Ishikawa (cell line): ENCODE results near the gene OSCP1.

ENCODE experiments used
- CEBPB ChIP-seq: IDR thresholded peaks from 2 replicates; pipeline ENCODE4 v1.6.1; 2012
- CREB1 ChIP-seq: IDR thresholded peaks from 2 replicates; pipeline ENCODE4 v1.6.1; 2012; ENCODE audit warnings: low read depth
- EGR1 ChIP-seq: IDR thresholded peaks from 2 replicates; pipeline ENCODE4 v1.6.1; 2012
- EP300 ChIP-seq: IDR thresholded peaks from 2 replicates; pipeline ENCODE4 v1.6.1; 2012; ENCODE audit warnings: borderline replicate concordance
- FOXM1 ChIP-seq: IDR thresholded peaks from 2 replicates; pipeline ENCODE4 v1.6.1; 2012; ENCODE audit warnings: low read depth, borderline replicate concordance
- MAX ChIP-seq: IDR thresholded peaks from 2 replicates; pipeline ENCODE4 v1.6.1; 2012
- NFIC ChIP-seq: IDR thresholded peaks from 2 replicates; pipeline ENCODE4 v1.6.1; 2012
- RAD21 ChIP-seq: IDR thresholded peaks from 2 replicates; pipeline ENCODE4 v1.6.1; 2012; ENCODE audit warnings: low read depth
- REST ChIP-seq: IDR thresholded peaks from 2 replicates; pipeline ENCODE4 v1.6.1; 2012; ENCODE audit warnings: low read depth, mild to moderate bottlenecking
- TAF1 ChIP-seq: IDR thresholded peaks from 2 replicates; pipeline ENCODE4 v1.6.1; 2012; ENCODE audit warnings: low read depth, mild to moderate bottlenecking
- TCF12 ChIP-seq: IDR thresholded peaks from 2 replicates; pipeline ENCODE4 v1.6.1; 2012; ENCODE audit warnings: low read depth
- TEAD4 ChIP-seq: IDR thresholded peaks from 2 replicates; pipeline ENCODE4 v1.6.1; 2012
- USF1 ChIP-seq: IDR thresholded peaks from 2 replicates; pipeline ENCODE4 v1.6.1; 2012
- YY1 ChIP-seq: IDR thresholded peaks from 2 replicates; pipeline ENCODE4 v1.6.1; 2012; ENCODE audit warnings: low read depth
- ZBTB7A ChIP-seq: IDR thresholded peaks from 2 replicates; pipeline ENCODE4 v1.6.1; 2012; ENCODE audit warnings: low read depth

OSCP1 gene

GRCh38 chr1:36471830-36472641 lies 21.8 kb upstream of the OSCP1 start:
- TF ChIP-seq ZBTB7A (no peak), YY1 (no peak), TEAD4 (no peak), USF1 (no peak), REST (no peak), TCF12 (no peak), NFIC (no peak), TAF1 (no peak), CREB1 (no peak), MAX (no peak), EGR1 (no peak)

- TF ChIP-seq YY1 (no peak), RAD21 (no peak), TEAD4 (no peak), NFIC (no peak), REST (no peak), CREB1 (no peak), CEBPB (no peak), EGR1 (no peak), USF1 (no peak), TAF1 (no peak), MAX (no peak), FOXM1 (no peak), TCF12 (no peak), ZBTB7A (no peak), EP300 (no peak)
Observed at GRCh38 chr1:36469163-36469562, 18.9 kb upstream of the OSCP1 start.

GRCh38 chr1:36467700-36468455 lies 17.6 kb upstream of the OSCP1 start:
- TF ChIP-seq ZBTB7A = no peak
- no peak for TF ChIP-seq NFIC
- TF ChIP-seq EP300 = no peak
- no peak for TF ChIP-seq YY1
- no peak for TF ChIP-seq TAF1
- no peak for TF ChIP-seq MAX

- TF ChIP-seq TAF1 = no peak
Observed at GRCh38 chr1:36467027-36467410, 16.8 kb upstream of the OSCP1 start.

- TF ChIP-seq EP300 = no peak
- TF ChIP-seq TAF1 = no peak
- TF ChIP-seq TEAD4 = no peak
- no peak for TF ChIP-seq REST
- no peak for TF ChIP-seq USF1
- no peak for TF ChIP-seq CREB1
- TF ChIP-seq MAX = no peak
- TF ChIP-seq CEBPB = no peak
- no peak for TF ChIP-seq YY1
- no peak for TF ChIP-seq FOXM1
- TF ChIP-seq TCF12 = no peak
Observed at GRCh38 chr1:36466370-36467026, 16.2 kb upstream of the OSCP1 start.
